Neutrophil (primary cell): Measurements from ENCODE around the gene LRRC4C.
"Not testable (repeated sequence)": the region's sequence is repeated elsewhere in the genome, so short reads cannot be mapped to it uniquely, and the experiment has no call there.

Source experiments
- H3K27ac ChIP-seq: fragments of 200-600 bp; sonication (generic); 2 replicates; pipeline ENCODE4 v1.5.1; 2016; ENCODE audit warnings: mild to moderate bottlenecking, moderate library complexity
- H3K27me3 ChIP-seq: fragments of 200-600 bp; sonication (generic); 2 replicates; pipeline ENCODE4 v1.6.0; 2016; ENCODE audit warnings: mild to moderate bottlenecking
- H3K36me3 ChIP-seq: fragments of 200-600 bp; sonication (generic); 2 replicates; pipeline ENCODE4 v1.5.1; 2017
- H3K4me1 ChIP-seq, 2 experiments: fragments of 200-600 bp in 1 of 2; sonication (generic) in 1 of 2; 1 replicate in 1 of 2; 2 replicates in 1 of 2; pipeline versions ENCODE4 v1.5.1 to v1.6.1; 2013 to 2016; ENCODE audit warnings: low read depth in 1 of 2, low read length in 1 of 2, mild to moderate bottlenecking in 1 of 2, moderate library complexity in 1 of 2; ENCODE audit not compliant: control insufficient read depth in 1 of 2, insufficient read depth in 1 of 2
- H3K4me3 ChIP-seq, 2 experiments: fragments of 200-600 bp in 1 of 2; sonication (generic) in 1 of 2; 1 replicate in 1 of 2; 2 replicates in 1 of 2; pipeline ENCODE4 v1.5.1; 2013 to 2016; ENCODE audit warnings: low read depth in 1 of 2, low read length in 1 of 2, mild to moderate bottlenecking in 1 of 2, moderate library complexity in 1 of 2
- H3K9me3 ChIP-seq: fragments of 200-600 bp; sonication (generic); 2 replicates; pipeline ENCODE4 v1.5.1; 2016
- TF ChIP-seq, protein P1 (sequence below): fragments of 200-600 bp; sonication (generic); IDR thresholded peaks from 2 replicates; pipeline ENCODE4 v1.5.1; 2016; ENCODE audit warnings: antibody characterized with exemption

The LRRC4C gene

DNA sequence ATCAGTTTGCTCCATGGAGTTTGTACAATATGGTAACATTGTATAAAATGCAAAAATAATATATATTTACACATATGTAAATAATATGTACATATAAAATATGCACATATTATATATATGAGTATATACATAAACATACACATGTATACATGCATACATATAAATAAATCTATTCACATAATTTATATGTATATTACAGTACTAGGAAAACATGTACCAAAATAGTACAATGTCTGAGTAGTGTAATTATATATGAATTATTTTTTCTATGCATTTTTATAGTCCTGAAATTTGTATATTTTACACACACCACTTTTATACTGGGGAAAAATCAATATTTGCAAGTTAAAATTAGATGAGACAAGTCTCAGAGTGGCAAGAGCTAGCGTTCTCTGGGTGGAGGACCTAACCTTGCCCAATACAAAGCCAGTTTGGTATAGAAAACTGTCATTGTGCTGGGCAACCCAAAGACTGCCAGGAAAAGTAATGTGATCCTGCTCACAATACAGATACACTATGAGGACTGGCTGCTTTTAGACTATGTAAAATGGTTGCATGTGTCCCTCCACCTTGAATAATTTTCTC lies 889.4 kb downstream of the LRRC4C start:
- H3K27me3 ChIP-seq, result no peaks in the 10 kb centered on the region
- H3K4me3 ChIP-seq, result no peak overlapping the region
- TF ChIP-seq, protein P1, sequence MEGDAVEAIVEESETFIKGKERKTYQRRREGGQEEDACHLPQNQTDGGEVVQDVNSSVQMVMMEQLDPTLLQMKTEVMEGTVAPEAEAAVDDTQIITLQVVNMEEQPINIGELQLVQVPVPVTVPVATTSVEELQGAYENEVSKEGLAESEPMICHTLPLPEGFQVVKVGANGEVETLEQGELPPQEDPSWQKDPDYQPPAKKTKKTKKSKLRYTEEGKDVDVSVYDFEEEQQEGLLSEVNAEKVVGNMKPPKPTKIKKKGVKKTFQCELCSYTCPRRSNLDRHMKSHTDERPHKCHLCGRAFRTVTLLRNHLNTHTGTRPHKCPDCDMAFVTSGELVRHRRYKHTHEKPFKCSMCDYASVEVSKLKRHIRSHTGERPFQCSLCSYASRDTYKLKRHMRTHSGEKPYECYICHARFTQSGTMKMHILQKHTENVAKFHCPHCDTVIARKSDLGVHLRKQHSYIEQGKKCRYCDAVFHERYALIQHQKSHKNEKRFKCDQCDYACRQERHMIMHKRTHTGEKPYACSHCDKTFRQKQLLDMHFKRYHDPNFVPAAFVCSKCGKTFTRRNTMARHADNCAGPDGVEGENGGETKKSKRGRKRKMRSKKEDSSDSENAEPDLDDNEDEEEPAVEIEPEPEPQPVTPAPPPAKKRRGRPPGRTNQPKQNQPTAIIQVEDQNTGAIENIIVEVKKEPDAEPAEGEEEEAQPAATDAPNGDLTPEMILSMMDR, result no peak
- no peaks in the 10 kb centered on the region for H3K36me3 ChIP-seq
- no peaks in the 10 kb centered on the region for H3K9me3 ChIP-seq
- H3K27ac ChIP-seq, result no peak overlapping the region
- H3K4me1 ChIP-seq, result no peaks in the 10 kb centered on the region

DNA sequence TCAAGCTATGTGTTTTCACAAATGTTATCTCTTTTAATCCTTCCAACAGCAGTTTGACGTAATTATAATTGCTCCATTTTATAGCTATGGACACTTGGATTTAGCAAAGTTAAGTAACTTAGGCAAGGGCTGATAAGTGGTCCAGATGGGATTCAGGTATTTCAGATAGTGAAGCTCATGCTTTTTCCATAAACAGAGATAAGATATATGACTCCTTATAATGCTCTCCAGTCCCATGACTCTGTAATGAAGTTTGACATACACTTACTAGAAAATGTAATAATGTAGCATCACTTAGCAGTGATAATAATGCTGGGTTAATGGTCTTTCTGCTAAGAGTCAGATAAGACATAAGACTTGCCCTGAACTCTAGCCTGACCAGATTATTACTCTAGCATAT lies 892.1 kb downstream of the LRRC4C start:
- no peaks in the 10 kb centered on the region for H3K27me3 ChIP-seq
- H3K9me3 ChIP-seq, result no peaks in the 10 kb centered on the region
- TF ChIP-seq, protein P1, result no peak
- no peaks in the 10 kb centered on the region for H3K4me1 ChIP-seq
- H3K4me3 ChIP-seq, result no peak overlapping the region
- H3K36me3 ChIP-seq, result no peaks in the 10 kb centered on the region
- no peak overlapping the region for H3K27ac ChIP-seq

DNA sequence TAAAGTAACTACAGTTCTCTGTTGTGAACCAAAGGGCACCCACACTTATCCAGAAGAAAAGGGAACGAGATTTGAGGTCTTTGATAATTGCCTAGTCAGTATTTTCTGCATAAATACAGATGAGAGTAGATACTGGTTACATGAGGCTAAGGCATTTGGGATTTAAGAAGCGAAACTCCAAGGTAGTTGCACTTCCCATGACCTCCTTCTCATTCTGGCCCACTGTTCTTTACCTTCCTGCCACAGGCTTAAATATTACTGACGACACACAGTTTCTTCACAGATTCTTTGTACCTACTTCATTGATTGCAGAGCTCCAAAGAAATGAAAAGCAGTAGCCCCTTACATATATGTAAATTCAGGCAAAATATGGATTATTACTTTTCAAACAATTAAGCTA lies 915.3 kb downstream of the LRRC4C start:
- Histone ChIP-seq H3K27ac (no peak overlapping the region), H3K4me1 (no peaks in the 10 kb centered on the region), H3K9me3 (no peaks in the 10 kb centered on the region), H3K27me3 (no peaks in the 10 kb centered on the region), H3K36me3 (no peaks in the 10 kb centered on the region), H3K4me3 (no peak overlapping the region)
- TF ChIP-seq, protein P1, result no peak

DNA sequence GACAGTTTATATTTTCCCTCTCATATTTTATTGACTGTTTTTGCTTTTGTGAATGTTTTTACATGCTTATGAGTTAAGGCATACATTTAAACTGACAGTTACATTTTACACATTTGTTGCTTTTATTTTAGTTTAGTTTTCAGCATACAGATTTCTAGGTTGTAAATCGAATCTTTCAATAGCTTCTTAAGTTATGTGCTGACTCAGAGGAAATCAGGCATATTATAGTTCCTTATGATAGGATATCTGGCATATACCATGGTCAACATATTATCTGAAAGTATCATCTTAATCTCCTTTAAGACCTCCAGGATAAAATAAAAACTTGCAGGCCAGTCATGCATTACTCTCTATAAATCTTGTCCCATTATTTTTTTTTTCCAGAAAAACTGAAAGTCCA lies 916.6 kb downstream of the LRRC4C start:
- TF ChIP-seq, protein P1, result no peak
- Histone ChIP-seq H3K27ac (no peak overlapping the region), H3K9me3 (no peaks in the 10 kb centered on the region), H3K4me3 (no peak overlapping the region), H3K36me3 (no peaks in the 10 kb centered on the region), H3K27me3 (no peaks in the 10 kb centered on the region), H3K4me1 (no peaks in the 10 kb centered on the region)

DNA sequence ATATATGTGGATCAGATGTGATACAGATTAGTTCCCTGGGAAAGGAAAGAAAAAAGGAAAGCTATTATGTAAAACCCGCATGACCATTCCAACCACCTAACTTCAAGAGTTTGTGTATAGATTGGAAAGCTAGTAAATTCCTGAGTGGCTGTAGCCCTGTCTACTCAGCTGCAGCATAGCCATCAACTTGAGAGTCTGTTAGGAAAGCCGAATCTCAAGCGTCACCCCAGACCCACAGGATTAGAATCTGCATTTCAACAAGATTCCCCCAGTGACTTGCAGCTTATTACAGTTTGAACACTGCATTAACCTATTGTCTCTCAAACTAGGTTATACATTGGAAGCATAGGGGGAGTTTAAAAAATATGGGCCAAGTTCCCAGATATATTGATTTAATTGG lies 921.7 kb downstream of the LRRC4C start:
- Histone ChIP-seq H3K9me3 (no peaks in the 10 kb centered on the region), H3K27ac (no peak overlapping the region), H3K36me3 (no peaks in the 10 kb centered on the region), H3K4me1 (no peaks in the 10 kb centered on the region), H3K27me3 (no peaks in the 10 kb centered on the region), H3K4me3 (no peak overlapping the region)
- TF ChIP-seq, protein P1, result no peak

DNA sequence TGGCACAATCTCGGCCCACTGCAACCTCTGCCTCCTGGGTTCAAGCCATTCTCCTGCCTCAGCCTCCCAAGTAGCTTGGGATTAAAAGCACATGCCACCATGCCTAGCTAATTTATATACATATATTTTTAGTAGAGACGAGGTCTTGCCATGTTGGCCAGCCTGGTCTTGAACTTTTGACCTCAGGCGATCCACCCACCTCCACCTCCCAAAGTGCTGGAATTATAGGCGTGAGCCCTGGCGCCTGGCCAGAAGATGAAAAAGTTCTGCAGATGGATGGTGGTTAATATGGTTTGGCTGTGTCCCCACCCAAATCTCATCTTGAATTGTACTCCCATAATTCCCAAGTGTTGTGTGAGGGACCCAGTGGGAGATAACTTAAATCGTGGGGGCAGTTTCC lies 937.4 kb downstream of the LRRC4C start:
- H3K27me3 ChIP-seq, H3K27ac ChIP-seq, H3K4me1 ChIP-seq, H3K36me3 ChIP-seq, H3K4me3 ChIP-seq, H3K9me3 ChIP-seq: not testable (repeated sequence)
